H1 (cell line): Measurements from ENCODE around the gene CSF2RB. TPM values are rescaled to one million over a fixed set of nuclear protein-coding genes. Genes with fewer than 3 reads are reported as not detected.

ENCODE experiments used
- CTCF ChIA-PET: fragments of 300-600 bp; sonication (Branson Sonifier 250); formaldehyde crosslinking; loops from one replicate; lab custom pipeline; 2021; ENCODE audit not compliant: partially characterized antibody; lab: Charles Lee
- POLR2A ChIA-PET: fragments of 300-600 bp; sonication (Branson Sonifier 250); formaldehyde crosslinking; loops from one replicate; lab custom pipeline; 2021; ENCODE audit warnings: inconsistent platforms; ENCODE audit not compliant: partially characterized antibody; lab: Charles Lee
- DNase-seq, 2 experiments: peaks; one replicate each; pipeline versions ENCODE4 v3.0.0 to v3.0.0-alpha.2; 2010 to 2022; ENCODE audit warnings: low spot score in 2 of 2, low read depth in 1 of 2, mixed read lengths in 1 of 2
- FAIRE-seq: peaks from 2 replicates; lab custom pipeline; 2011; peaks lifted over from hg19 to GRCh38; lab: Jason Lieb, UNC
- H2AFZ ChIP-seq: 2 replicates; pipeline ENCODE4 v1.8.1; 2012; ENCODE audit warnings: low read length, inconsistent platforms
- H2AK5ac ChIP-seq: 2 replicates; pipeline ENCODE4 v1.6.1; 2013; ENCODE audit warnings: low read depth, low read length
- H2BK120ac ChIP-seq: replicated peaks from 2 replicates; pipeline ENCODE3; 2013; ENCODE audit warnings: low read depth, low read length, inconsistent platforms
- H2BK12ac ChIP-seq: 2 replicates; pipeline ENCODE4 v1.6.1; 2013; ENCODE audit warnings: low read depth, low read length
- H2BK15ac ChIP-seq: 2 replicates; pipeline ENCODE4 v1.6.1; 2013; ENCODE audit warnings: low read length
- H2BK20ac ChIP-seq: 2 replicates; pipeline ENCODE4 v1.6.1; 2013; ENCODE audit warnings: low read length
- H2BK5ac ChIP-seq: 2 replicates; pipeline ENCODE4 v1.6.1; 2013; ENCODE audit warnings: low read depth, low read length
- H3K14ac ChIP-seq: 2 replicates; pipeline ENCODE4 v1.6.1; 2013; ENCODE audit warnings: inconsistent platforms; ENCODE audit not compliant: insufficient read length
- H3K18ac ChIP-seq: 2 replicates; pipeline ENCODE4 v1.6.1; 2013; ENCODE audit warnings: low read length; ENCODE audit errors: extremely low read depth
- H3K23ac ChIP-seq: 2 replicates; pipeline ENCODE4 v1.6.1; 2013; ENCODE audit warnings: inconsistent platforms; ENCODE audit not compliant: insufficient read length
- H3K23me2 ChIP-seq: 2 replicates; pipeline ENCODE4 v1.6.1; 2013; ENCODE audit warnings: low read depth, low read length
- H3K27ac ChIP-seq: 2 replicates; pipeline ENCODE4 v1.6.1; 2011; ENCODE audit warnings: low read depth, low read length, inconsistent platforms
- H3K27me3 ChIP-seq, 4 experiments: replicated peaks in 1 of 4; 1 replicate in 1 of 4; 2 replicates in 3 of 4; pipeline versions ENCODE4 v1.6.1 to v1.8.1; 2011 to 2013; ENCODE audit warnings: low read length in 3 of 4, mild to moderate bottlenecking in 3 of 4, inconsistent platforms in 2 of 4, mixed read lengths in 2 of 4, moderate library complexity in 1 of 4; ENCODE audit not compliant: control insufficient read depth in 3 of 4, insufficient read depth in 3 of 4; ENCODE audit errors: extremely low read depth in 1 of 4
- H3K36me3 ChIP-seq, 4 experiments: 2 replicates each; pipeline versions ENCODE4 v1.6.1 to v1.8.1; 2011 to 2013; ENCODE audit warnings: mild to moderate bottlenecking in 4 of 4, low read length in 3 of 4, moderate library complexity in 2 of 4, control low read depth in 1 of 4, inconsistent platforms in 1 of 4; ENCODE audit not compliant: insufficient read depth in 4 of 4, control insufficient read depth in 2 of 4
- H3K4ac ChIP-seq: replicated peaks from 2 replicates; pipeline ENCODE3; 2013; ENCODE audit warnings: low read length, low read depth, mixed read lengths, inconsistent platforms; ENCODE audit not compliant: insufficient read length
- H3K4me1 ChIP-seq, 4 experiments: replicated peaks in 1 of 4; 1 replicate in 1 of 4; 2 replicates in 3 of 4; pipeline versions ENCODE4 v1.6.1 to v1.8.1; 2011 to 2013; ENCODE audit warnings: low read length in 3 of 4, inconsistent platforms in 2 of 4, mixed read lengths in 1 of 4; ENCODE audit not compliant: insufficient read depth in 4 of 4, control insufficient read depth in 3 of 4
- H3K4me2 ChIP-seq, 2 experiments: 2 replicates each; pipeline versions ENCODE4 v1.6.1 to v1.8.1; 2011 to 2013; ENCODE audit warnings: low read depth in 2 of 2, low read length in 2 of 2, control low read depth in 1 of 2, inconsistent platforms in 1 of 2, mild to moderate bottlenecking in 1 of 2; ENCODE audit not compliant: insufficient read depth in 1 of 2
- H3K4me3 ChIP-seq, 4 experiments: fragments of 200-600, 300-600 bp in 1 of 4; sonication (generic), shearing (Covaris generic), sonication (Bioruptor Twin) in 1 of 4; 2 replicates each; pipeline versions ENCODE4 v1.5.1 to v1.8.1; 2011 to 2016; ENCODE audit warnings: low read length in 4 of 4, low read depth in 3 of 4, control low read depth in 2 of 4, inconsistent platforms in 2 of 4, mild to moderate bottlenecking in 2 of 4, mixed read lengths in 1 of 4, moderate library complexity in 1 of 4; ENCODE audit not compliant: insufficient read depth in 2 of 4; ENCODE audit errors: extremely low read depth in 1 of 4
- H3K56ac ChIP-seq: replicated peaks from 2 replicates; pipeline ENCODE3; 2013; ENCODE audit warnings: low read depth, mild to moderate bottlenecking, mixed read lengths, low read length, inconsistent platforms; ENCODE audit not compliant: insufficient read length
- H3K79me1 ChIP-seq: 2 replicates; pipeline ENCODE4 v1.6.1; 2013; ENCODE audit warnings: low read depth, low read length, control low read depth
- H3K79me2 ChIP-seq, 2 experiments: 2 replicates each; pipeline versions ENCODE4 v1.6.1 to v1.8.1; 2012 to 2013; ENCODE audit warnings: low read length in 2 of 2, mild to moderate bottlenecking in 2 of 2, inconsistent platforms in 1 of 2; ENCODE audit not compliant: insufficient read depth in 2 of 2, control insufficient read depth in 1 of 2
- H3K9ac ChIP-seq, 4 experiments: replicated peaks in 1 of 4; 1 replicate in 1 of 4; 2 replicates in 3 of 4; pipeline versions ENCODE4 v1.6.1 to v1.8.1; 2011 to 2013; ENCODE audit warnings: low read depth in 3 of 4, low read length in 3 of 4, control low read depth in 2 of 4, mild to moderate bottlenecking in 2 of 4, moderate library complexity in 2 of 4, inconsistent platforms in 1 of 4; ENCODE audit errors: extremely low read depth in 1 of 4
- H3K9me3 ChIP-seq, 2 experiments: 2 replicates each; pipeline versions ENCODE4 v1.6.1 to v1.8.1; 2012 to 2013; ENCODE audit warnings: mild to moderate bottlenecking in 2 of 2, moderate library complexity in 2 of 2, control low read depth in 1 of 2, inconsistent platforms in 1 of 2, low read depth in 1 of 2, low read length in 1 of 2, mixed read lengths in 1 of 2; ENCODE audit not compliant: insufficient read depth in 2 of 2
- H4K20me1 ChIP-seq, 2 experiments: replicated peaks in 1 of 2; 2 replicates each; pipeline versions ENCODE3 to v1.8.1; 2011 to 2013; ENCODE audit warnings: inconsistent platforms in 2 of 2, low read length in 2 of 2, mild to moderate bottlenecking in 1 of 2; ENCODE audit not compliant: insufficient read depth in 2 of 2, control insufficient read depth in 1 of 2
- H4K5ac ChIP-seq: 2 replicates; pipeline ENCODE4 v1.6.1; 2013; ENCODE audit warnings: low read length, low read depth, mixed read lengths, inconsistent platforms; ENCODE audit not compliant: insufficient read length
- H4K8ac ChIP-seq: 2 replicates; pipeline ENCODE4 v1.8.0; 2013; ENCODE audit warnings: mild to moderate bottlenecking, moderate library complexity, low read length, inconsistent platforms; ENCODE audit not compliant: insufficient read depth; ENCODE audit errors: extremely low read depth
- H4K91ac ChIP-seq: replicated peaks from 2 replicates; pipeline ENCODE3; 2013; ENCODE audit warnings: low read length, mixed read lengths, inconsistent platforms; ENCODE audit not compliant: insufficient read length
- CREB1 ChIP-seq: IDR thresholded peaks from 2 replicates; pipeline ENCODE4 v1.6.1; 2012; ENCODE audit warnings: inconsistent platforms
- CTCF ChIP-seq, 3 experiments: IDR thresholded peaks; 1 replicate in 2 of 3; 2 replicates in 1 of 3; pipeline versions ENCODE4 v1.5.1 to v1.6.1; 2011; ENCODE audit warnings: low read length in 3 of 3, mild to moderate bottlenecking in 3 of 3, inconsistent platforms in 2 of 3, low read depth in 1 of 3, moderate library complexity in 1 of 3; ENCODE audit not compliant: insufficient read depth in 1 of 3; ENCODE audit errors: control extremely low read depth in 1 of 3
- WGBS, 2 experiments: shearing (Covaris generic) in 1 of 2; methylation state at CpG; one replicate each; pipeline versions ENCODE4 v1.1.6 to v1.1.7; 2013 to 2015; ENCODE audit warnings: low lambda C conversion rate in 2 of 2, mixed read lengths in 2 of 2, inconsistent platforms in 1 of 2, low coverage in 1 of 2, missing lambda C conversion rate in 1 of 2; ENCODE audit not compliant: insufficient replicate concordance in 2 of 2, insufficient coverage in 1 of 2, insufficient read length in 1 of 2; ENCODE audit errors: extremely low coverage in 1 of 2, missing lambda C conversion rate in 1 of 2; 5-methylcytosine and 5-hydroxymethylcytosine counted together
- polyA plus RNA-seq, 7 experiments: library from polyadenylated mRNA; depleted of rRNA in 3 of 7; stranded (reverse) in 5 of 7; unstranded in 2 of 7; fragments of >200 nt in 5 of 7; fragments of 200-250 nt in 2 of 7; gene quantifications; 1 replicate in 5 of 7; 2 replicates in 1 of 7; 4 replicates in 1 of 7; pipeline versions ENCODE4 v1.2.1 to v1.2.3, GENCODE V29; 2011 to 2013; ENCODE audit warnings: missing spikeins in 2 of 7, mixed read lengths in 2 of 7
- total RNA-seq: library from RNA; stranded (reverse); fragmentation: NEBNext Ultra II Directional; extraction: Animal tissue kit (Norgen Biotek cat#: 25700); gene quantifications from 2 replicates; pipeline ENCODE4 v1.2.1, GENCODE V29; 2021

CSF2RB gene
- total and polyA plus RNA-seq, 2 of the 8 experiments (the other 6 are each of a cell fraction or from before 2014, with no cell fraction given): not detected

GRCh38 chr22:36924151-36924698 lies 10.8 kb downstream of the CSF2RB start:
- no peak for DNase-seq
- Histone ChIP-seq H2AFZ (no peak overlapping the region), H3K56ac (no peak overlapping the region), H3K9ac (no peak overlapping the region), H3K23me2 (peaks cover 5% of the 10 kb centered on the region), H3K18ac (no peak overlapping the region), H4K91ac (no peak overlapping the region), H2BK120ac (no peak overlapping the region), H3K27ac (no peak overlapping the region), H2BK15ac (no peak overlapping the region), H2BK5ac (no peak overlapping the region), H4K5ac (no peak overlapping the region), H3K4me1 (peaks cover 0 to 9% (median 3%) of the 10 kb centered on the region in 4 experiments; a peak in 4 of 7 replicates), H3K27me3 (peaks cover 0 to 2% (median 0%) of the 10 kb centered on the region in 4 experiments; a peak in 1 of 7 replicates), H2AK5ac (no peak overlapping the region), H3K23ac (no peak overlapping the region), H3K79me1 (no peaks in the 10 kb centered on the region), H4K8ac (no peak overlapping the region), H3K4ac (no peak overlapping the region), H3K14ac (no peak overlapping the region), H2BK20ac (no peak overlapping the region), H3K36me3 (no peaks in the 10 kb centered on the region), H2BK12ac (no peak overlapping the region), H4K20me1 (peaks cover 0 to 5% of the 10 kb centered on the region in 2 experiments), H3K4me2 (no peak overlapping the region), H3K79me2 (no peaks in the 10 kb centered on the region), H3K9me3 (no peaks in the 10 kb centered on the region; a peak in 1 of 4 replicates), H3K4me3 (no peak overlapping the region)
- TF ChIP-seq CTCF (IDR thresholded peaks at IDR 0.05; ENCODE audit: control extremely low read depth in 1 of 3, insufficient read depth in 1 of 3, low read depth in 1 of 3, low read length in 3 of 3) (no peak), CREB1 (no peak)
- 90% methylated on average over 4 of the region's 8 CpGs; no CpG with 5 or more reads in 1 of the 2 experiments for WGBS, 2 experiments
- FAIRE-seq: no peak
- CTCF ChIA-PET: interaction anchor here (1.0 to 1.9 kb wide), 2 partner anchors 10 to 66 kb away, joined by 3 to 6 read pairs; partner anchors contain the start of gene CSF2RB
- POLR2A ChIA-PET: interaction anchor here (0.5 to 1.5 kb wide), 2 partner anchors 22 to 53 kb away, joined by 3 read pairs; no protein-coding TSS in a partner anchor
